DOHH2 (cell line): ENCODE data around the gene RASL11A.
A peak's percentile ranks its signal among the peaks of the same experiment; 100 is the strongest.

Experiments
- H3F3A ChIP-seq: fragments of 200-600 bp; sonication (generic), shearing (Covaris generic); 2 replicates; pipeline ENCODE4 v1.6.0; 2016; ENCODE audit warnings: antibody characterized with exemption, mild to moderate bottlenecking; ENCODE audit not compliant: control insufficient read depth, insufficient read depth
- H3K27ac ChIP-seq: fragments of 200-600 bp; sonication (generic); 2 replicates; pipeline ENCODE4 v1.5.1; 2014; ENCODE audit warnings: low read depth, mild to moderate bottlenecking, low read length, moderate library complexity
- H3K27me3 ChIP-seq: fragments of 200-600 bp; sonication (generic); 2 replicates; pipeline ENCODE4 v1.6.1; 2014; ENCODE audit warnings: mild to moderate bottlenecking, low read length, mixed read lengths; ENCODE audit not compliant: control insufficient read depth
- H3K36me3 ChIP-seq: fragments of 200-600 bp; sonication (generic); 2 replicates; pipeline ENCODE4 v1.6.1; 2014; ENCODE audit warnings: mild to moderate bottlenecking, low read length, moderate library complexity, mixed read lengths; ENCODE audit not compliant: control insufficient read depth
- H3K4me1 ChIP-seq: fragments of 200-600 bp; sonication (generic); 2 replicates; pipeline ENCODE4 v1.6.1; 2014; ENCODE audit warnings: mild to moderate bottlenecking, low read length, mixed read lengths; ENCODE audit not compliant: control insufficient read depth
- H3K4me2 ChIP-seq: fragments of 200-600 bp; sonication (generic); 2 replicates; pipeline ENCODE4 v1.6.0; 2014; ENCODE audit warnings: mild to moderate bottlenecking, low read length, moderate library complexity
- H3K4me3 ChIP-seq: fragments of 200-600 bp; sonication (generic); 2 replicates; pipeline ENCODE4 v1.5.1; 2014; ENCODE audit warnings: mild to moderate bottlenecking, low read length, mixed read lengths
- H3K79me2 ChIP-seq: fragments of 200-600 bp; sonication (generic); 2 replicates; pipeline ENCODE4 v1.6.1; 2014; ENCODE audit warnings: mild to moderate bottlenecking, low read length, mixed read lengths; ENCODE audit not compliant: control insufficient read depth
- H3K9me2 ChIP-seq: fragments of 200-600 bp; sonication (generic); replicated peaks from 2 replicates; pipeline ENCODE4 v1.6.1; 2014; ENCODE audit warnings: mild to moderate bottlenecking, low read length, mixed read lengths; ENCODE audit not compliant: control insufficient read depth
- H3K9me3 ChIP-seq: fragments of 200-600 bp; sonication (generic); 2 replicates; pipeline ENCODE4 v1.6.1; 2014; ENCODE audit warnings: antibody characterized with exemption, low read length, mixed read lengths; ENCODE audit not compliant: control insufficient read depth, insufficient read depth
- H4K20me1 ChIP-seq: fragments of 200-600 bp; sonication (generic); 2 replicates; pipeline ENCODE4 v1.6.0; 2014; ENCODE audit warnings: low read depth, mild to moderate bottlenecking, antibody characterized with exemption, low read length, moderate library complexity; ENCODE audit not compliant: control insufficient read depth, insufficient read depth
- CTCF ChIP-seq: fragments of 200-600 bp; sonication (generic); IDR thresholded peaks from one replicate; pipeline ENCODE4 v1.5.1; 2014; ENCODE audit warnings: antibody characterized with exemption, mild to moderate bottlenecking, low read depth, low read length; ENCODE audit not compliant: poor library complexity, severe bottlenecking
- EZH2phosphoT487 ChIP-seq: fragments of 200-600 bp; sonication (generic); IDR thresholded peaks from 2 replicates; pipeline ENCODE4 v1.6.1; 2017; ENCODE audit warnings: borderline replicate concordance, mild to moderate bottlenecking, antibody characterized with exemption, low read length, moderate library complexity, mixed read lengths

The RASL11A gene

GRCh38 chr13:27293873-27294515 is 23.4 kb downstream of the RASL11A start:
- H3K27me3 ChIP-seq = no peaks in the 10 kb centered on the region
- no peaks in the 10 kb centered on the region for H3K9me2 ChIP-seq
- H3K4me3 ChIP-seq = peak overlapping the region; percentile 66
- H4K20me1 ChIP-seq = no peaks in the 10 kb centered on the region
- H3K36me3 ChIP-seq = no peaks in the 10 kb centered on the region
- peak overlapping the region; percentile 98 for H3K27ac ChIP-seq
- H3K4me1 ChIP-seq = peaks cover 93% of the 10 kb centered on the region
- no peaks in the 10 kb centered on the region for H3K79me2 ChIP-seq
- peaks cover 35% of the 10 kb centered on the region for H3F3A ChIP-seq
- no peak for TF ChIP-seq CTCF
- TF ChIP-seq EZH2phosphoT487 = no peak
- H3K4me2 ChIP-seq = peak overlapping the region; percentile 84
- H3K9me3 ChIP-seq = no peaks in the 10 kb centered on the region

GRCh38 chr13:27295096-27295495 is 24.5 kb downstream of the RASL11A start:
- peaks cover 88% of the 10 kb centered on the region for H3K4me1 ChIP-seq
- H3K4me2 ChIP-seq = peak overlapping the region; percentile 84
- no peaks in the 10 kb centered on the region for H3K36me3 ChIP-seq
- peaks cover 35% of the 10 kb centered on the region for H3F3A ChIP-seq
- TF ChIP-seq EZH2phosphoT487 (no peak), CTCF (no peak)
- H3K27ac ChIP-seq = peak overlapping the region; percentile 98
- no peaks in the 10 kb centered on the region for H3K79me2 ChIP-seq
- peak overlapping the region; percentile 66 for H3K4me3 ChIP-seq
- no peaks in the 10 kb centered on the region for H3K9me3 ChIP-seq
- no peaks in the 10 kb centered on the region for H3K9me2 ChIP-seq
- H4K20me1 ChIP-seq = no peaks in the 10 kb centered on the region
- no peaks in the 10 kb centered on the region for H3K27me3 ChIP-seq

GRCh38 chr13:27295660-27296059 is 25.0 kb downstream of the RASL11A start:
- Histone ChIP-seq H3K27ac (peak overlapping the region; percentile 98), H3K36me3 (no peaks in the 10 kb centered on the region), H4K20me1 (no peaks in the 10 kb centered on the region), H3K9me3 (no peaks in the 10 kb centered on the region), H3K9me2 (no peaks in the 10 kb centered on the region), H3F3A (peaks cover 35% of the 10 kb centered on the region), H3K79me2 (no peaks in the 10 kb centered on the region), H3K27me3 (no peaks in the 10 kb centered on the region), H3K4me3 (peak overlapping the region; percentile 66), H3K4me1 (peaks cover 83% of the 10 kb centered on the region), H3K4me2 (peak overlapping the region; percentile 84)
- no peak for TF ChIP-seq CTCF
- no peak for TF ChIP-seq EZH2phosphoT487
